ENCODE measurements around the gene PRPF8.
"Not testable (repeated sequence)": the region's sequence is repeated elsewhere in the genome, so short reads cannot be mapped to it uniquely, and the experiment has no call there.

The PRPF8 gene

GRCh38 chr17:1724869-1725641 is 40.4 kb upstream of the PRPF8 start:
- TF ChIP-seq GATA1 (IDR thresholded peaks at IDR 0.05; ENCODE audit: low read depth, low read length) (no peak), POLR2A (IDR thresholded peaks at IDR 0.05; ENCODE audit: low read length) (no peak)
- DNase-seq: peak in 1 of 2 experiments; percentile 53

GRCh38 chr17:1724351-1724868 is 39.7 kb upstream of the PRPF8 start, which contains the start of gene WDR81:
WDR81 (plus strand) TSS chr17:1724704; CDS start chr17:1724960, 256 bp downstream.
- TF ChIP-seq POLR2A (IDR thresholded peaks at IDR 0.05; ENCODE audit: low read length) (peak; percentile 22), GATA1 (IDR thresholded peaks at IDR 0.05; ENCODE audit: low read depth, low read length) (no peak)
- DNase-seq: peak; percentile 92 to 93

- DNase-seq: not testable (repeated sequence)
Measured at GRCh38 chr17:1722022-1722421, 37.4 kb upstream of the PRPF8 start.

GRCh38 chr17:1720856-1721386 is 36.3 kb upstream of the PRPF8 start:
- TF ChIP-seq GATA1 (IDR thresholded peaks at IDR 0.05; ENCODE audit: low read depth, low read length) (no peak), POLR2A (IDR thresholded peaks at IDR 0.05; ENCODE audit: low read length) (no peak)
- DNase-seq: peak; percentile 71 to 85

GRCh38 chr17:1718362-1719165 is 33.9 kb upstream of the PRPF8 start:
- TF ChIP-seq POLR2A (IDR thresholded peaks at IDR 0.05; ENCODE audit: low read length): no peak
- no peak for TF ChIP-seq GATA1 (IDR thresholded peaks at IDR 0.05; ENCODE audit: low read depth, low read length)
- DNase-seq: no peak

- no peak for TF ChIP-seq GATA1 (IDR thresholded peaks at IDR 0.05; ENCODE audit: low read depth, low read length)
- TF ChIP-seq POLR2A (IDR thresholded peaks at IDR 0.05; ENCODE audit: low read length): peak; percentile 33
- peak; percentile 98 to 99 for DNase-seq
Measured at GRCh38 chr17:1716912-1717695, 32.4 kb upstream of the PRPF8 start.

GRCh38 chr17:1716076-1716911 is 31.6 kb upstream of the PRPF8 start:
- no peak for TF ChIP-seq GATA1 (IDR thresholded peaks at IDR 0.05; ENCODE audit: low read depth, low read length)
- TF ChIP-seq POLR2A (IDR thresholded peaks at IDR 0.05; ENCODE audit: low read length): peak; percentile 89
- peak; percentile 100 for DNase-seq

- no peak for DNase-seq
- TF ChIP-seq POLR2A (IDR thresholded peaks at IDR 0.05; ENCODE audit: low read length) (no peak), GATA1 (IDR thresholded peaks at IDR 0.05; ENCODE audit: low read depth, low read length) (no peak)
Measured at GRCh38 chr17:1715803-1716075, 31.1 kb upstream of the PRPF8 start.

- peak; percentile 39 for TF ChIP-seq POLR2A (IDR thresholded peaks at IDR 0.05; ENCODE audit: low read length)
- TF ChIP-seq GATA1 (IDR thresholded peaks at IDR 0.05; ENCODE audit: low read depth, low read length): no peak
- DNase-seq: peak; percentile 88 to 94
Measured at GRCh38 chr17:1714980-1715802, 30.5 kb upstream of the PRPF8 start.

- TF ChIP-seq GATA1 (IDR thresholded peaks at IDR 0.05; ENCODE audit: low read depth, low read length): no peak
- no peak for TF ChIP-seq POLR2A (IDR thresholded peaks at IDR 0.05; ENCODE audit: low read length)
Measured at GRCh38 chr17:1714427-1714979, 29.8 kb upstream of the PRPF8 start.

GRCh38 chr17:1713878-1714426 is 29.3 kb upstream of the PRPF8 start:
- TF ChIP-seq POLR2A (IDR thresholded peaks at IDR 0.05; ENCODE audit: low read length) (no peak), GATA1 (IDR thresholded peaks at IDR 0.05; ENCODE audit: low read depth, low read length) (no peak)
- DNase-seq: no peak

More at GRCh38 chr17:1714427-1714979, 29.8 kb upstream of the PRPF8 start:
- DNase-seq: peak; percentile 87 to 94
